T-helper 1 cell treated with Interleukin-12 subunit alpha and Interleukin-12 subunit beta and Interleukin-4 antibody, amounts not matched to agents 30 ng/mL and 1 ng/mL, for 36 hours (primary cell): ENCODE results near the gene LTK. TPM values are rescaled to one million over a fixed set of nuclear protein-coding genes. Genes with fewer than 3 reads are reported as not detected.

Source experiments
- intact Hi-C: fragments of 100-400 bp; cut with micrococcal nuclease; formaldehyde crosslinking; loops from one replicate; pipeline ENCODE4 v1.15.1; 2024
- total RNA-seq: library from RNA; stranded (reverse); gene quantifications from 2 replicates; pipeline ENCODE4 v1.2.3, GENCODE V29; 2022

The LTK gene
- total RNA-seq, 1 donor from 2014 or later, result 0.49 TPM

DNA sequence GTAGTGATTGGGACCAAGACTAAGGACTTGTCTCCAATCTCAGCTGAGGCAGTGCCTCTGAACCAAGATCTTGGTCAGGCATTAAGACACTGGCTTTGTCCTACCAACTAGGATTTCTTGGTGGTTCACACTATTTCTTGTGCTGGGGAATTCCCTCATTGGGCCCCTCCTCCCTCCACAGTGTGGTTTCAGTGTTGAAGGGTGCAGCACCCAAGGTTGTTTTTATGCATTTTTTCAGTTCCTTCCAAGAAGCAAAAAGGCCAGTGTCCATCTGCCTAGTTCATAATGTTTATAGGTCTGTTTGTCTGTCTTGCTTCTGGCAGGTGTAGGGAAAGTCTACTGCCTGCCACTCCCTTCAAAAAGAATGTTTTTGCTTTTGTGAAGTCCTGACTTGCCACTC lies 30.5 kb downstream of the LTK start:
- intact Hi-C loops, result loop anchor here (1.0 to 10.0 kb wide), 3 partner anchors 10 to 792 kb away; partner anchors contain the start of genes GANC, ITPKA and TMEM87A

DNA sequence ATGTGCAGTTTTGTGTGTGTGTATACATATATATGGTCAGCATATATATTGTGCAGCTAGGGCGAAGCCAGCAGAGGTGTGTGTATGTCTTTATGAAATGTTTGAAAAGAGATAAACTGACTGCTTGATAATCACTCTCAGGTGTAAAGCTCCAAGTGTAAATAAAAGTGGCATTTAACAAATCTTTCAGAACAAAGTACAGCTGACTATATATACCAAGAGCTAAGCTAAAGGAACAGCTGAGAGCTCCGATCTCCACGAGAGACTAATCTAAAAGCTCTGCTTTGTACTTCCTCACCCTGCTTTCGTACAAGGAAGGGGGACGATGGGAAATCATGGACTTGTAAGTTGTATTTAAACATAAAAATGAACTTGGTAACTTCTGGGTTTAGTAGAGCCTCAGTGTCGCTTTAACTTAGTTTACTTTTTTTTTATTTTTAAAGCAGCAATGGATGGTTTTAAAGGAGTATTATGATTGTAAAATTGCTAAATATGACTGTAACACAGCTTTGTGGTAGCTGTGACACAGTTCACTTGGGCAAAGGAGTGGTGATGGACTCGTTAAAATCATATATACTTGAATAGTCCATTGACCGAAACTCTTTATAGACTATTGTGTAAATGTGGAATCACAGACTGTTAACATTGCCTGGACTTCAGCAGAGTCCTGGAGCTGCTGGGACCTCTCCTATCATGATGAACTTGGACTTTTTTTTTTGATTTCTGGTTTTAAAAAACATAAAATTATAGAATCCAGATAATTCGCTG lies 31.3 kb downstream of the LTK start:
- intact Hi-C loops, result loop anchor here (2.0 to 10.0 kb wide), 2 partner anchors 15 to 793 kb away; partner anchors contain the start of genes GANC and TMEM87A

DNA sequence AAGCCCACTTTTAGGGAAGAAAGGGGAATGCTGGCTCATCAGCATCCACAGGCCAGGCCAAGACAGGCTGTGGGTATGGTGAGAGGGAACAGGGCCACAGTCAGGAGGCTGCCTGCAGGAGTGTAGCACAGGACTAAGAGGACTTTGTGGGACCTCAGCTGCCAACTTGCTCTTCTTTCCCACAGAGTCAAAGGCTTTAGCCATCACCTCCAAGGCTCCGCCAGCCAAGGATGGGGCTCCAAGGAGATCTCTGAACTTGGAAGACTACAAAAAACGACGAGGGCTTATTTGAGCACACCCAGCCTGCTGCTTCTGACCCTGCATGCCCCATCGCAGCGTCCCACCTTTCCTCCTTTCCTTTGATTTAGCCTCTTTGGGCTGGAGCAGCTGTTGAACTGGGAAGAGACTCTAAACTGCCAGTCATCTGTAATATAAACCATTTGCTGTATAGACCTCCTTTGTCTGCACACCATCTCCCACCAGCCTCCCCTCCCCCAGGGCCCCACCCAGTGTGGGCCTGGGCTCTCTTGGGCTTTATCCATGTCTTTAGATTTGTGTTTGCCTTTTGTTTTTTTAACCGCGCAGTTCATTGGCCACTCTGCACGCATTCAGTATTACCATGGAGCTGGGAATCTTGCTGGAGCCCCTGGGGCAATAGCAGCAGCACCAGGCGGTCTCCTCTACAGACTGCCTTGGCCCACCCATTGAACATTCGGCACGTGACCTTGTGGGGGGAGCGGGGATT lies 33.1 kb downstream of the LTK start:
- intact Hi-C loops, result loop anchor here (10.0 kb wide), 1 partner anchor 794 kb away; the partner anchor contains the start of genes GANC and TMEM87A

DNA sequence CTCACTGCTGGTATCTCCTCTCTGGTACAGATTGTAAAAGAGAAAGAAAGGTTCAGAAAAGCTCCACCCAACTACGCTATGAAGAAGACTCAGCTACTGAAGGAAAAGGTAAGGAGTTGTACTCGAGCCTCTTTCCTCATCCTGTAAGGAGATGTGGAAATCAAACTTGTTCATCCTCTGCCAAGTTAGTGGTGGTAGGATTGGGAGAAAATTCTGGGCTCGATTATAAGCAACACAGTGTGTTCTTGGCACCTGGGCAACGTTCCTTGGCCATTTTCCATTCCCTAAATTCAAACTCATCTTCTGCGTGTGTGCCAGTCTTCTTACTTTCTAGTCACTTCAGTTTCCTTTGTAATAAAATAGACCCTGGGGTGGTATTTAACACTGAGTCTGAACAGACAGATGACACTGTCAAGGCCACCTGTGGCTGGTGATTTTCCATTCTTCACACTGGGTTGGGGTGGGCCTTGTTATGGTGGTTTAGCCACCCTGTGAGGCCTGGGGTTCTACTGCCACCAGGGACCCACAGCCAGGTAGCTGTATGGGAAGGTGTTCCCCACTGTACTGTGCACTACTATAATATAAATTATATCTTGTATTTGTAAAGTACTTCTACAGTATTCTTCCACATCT lies 37.1 kb downstream of the LTK start:
- intact Hi-C loops, result no loop called here

DNA sequence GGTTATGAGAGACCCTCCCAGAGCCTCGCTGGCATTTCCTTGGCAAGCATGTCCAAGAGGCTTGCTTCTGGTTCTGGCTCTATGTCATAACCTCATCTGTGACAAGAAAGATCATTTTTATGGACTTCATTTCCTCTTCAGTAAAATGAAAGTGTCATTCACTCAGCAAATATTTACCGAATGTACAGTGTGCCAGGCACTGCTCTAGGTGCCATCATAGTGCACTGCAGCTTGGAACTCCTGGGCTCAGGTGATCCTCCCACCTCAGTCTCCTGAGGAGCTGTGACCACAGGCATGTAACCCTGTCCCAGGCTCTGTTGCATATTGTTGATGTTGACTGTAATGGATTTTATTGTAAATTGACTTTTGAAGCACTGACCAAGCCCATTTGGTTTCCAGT lies 38.7 kb downstream of the LTK start:
- intact Hi-C loops, result no loop called here

DNA sequence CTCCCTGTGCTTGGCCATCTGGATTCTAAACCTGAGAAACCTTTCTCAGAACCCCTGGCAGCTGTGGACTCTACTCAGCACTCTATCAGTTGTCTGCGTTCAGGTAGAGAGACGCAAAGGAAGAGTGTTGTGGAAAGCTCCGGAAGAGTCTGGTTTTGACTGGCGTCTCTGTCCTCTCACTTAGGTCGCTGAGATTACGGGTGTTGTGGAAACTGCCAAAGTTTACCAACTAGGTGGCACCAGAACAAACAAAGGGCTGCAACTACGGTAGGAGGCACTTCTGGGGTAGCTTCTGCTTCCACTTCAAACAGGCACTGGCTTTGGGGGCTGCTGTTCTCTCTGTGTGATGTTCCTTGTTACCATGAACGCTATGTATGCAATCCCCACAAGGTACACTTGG lies 39.2 kb downstream of the LTK start:
- intact Hi-C loops, result no loop called here

DNA sequence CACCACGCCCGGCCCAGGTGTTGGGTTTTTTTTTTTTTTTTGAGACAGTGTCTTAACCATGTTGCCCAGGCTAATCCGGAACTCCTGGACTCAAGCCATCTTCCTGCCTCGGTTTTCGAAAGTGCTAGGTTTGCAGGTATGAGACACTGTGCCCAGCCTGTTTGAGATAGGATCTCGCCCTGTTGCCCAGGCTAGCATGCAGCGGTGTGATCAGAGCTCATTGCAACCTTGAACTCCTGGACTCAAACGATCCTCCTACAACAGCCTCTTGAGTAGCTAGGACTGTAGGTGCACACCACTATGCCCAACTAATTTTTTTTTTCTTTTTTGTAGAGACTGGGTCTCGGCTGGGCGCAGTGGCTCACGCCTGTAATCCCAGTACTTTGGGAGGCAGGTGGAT lies 40.2 kb downstream of the LTK start:
- intact Hi-C loops, result no loop called here

DNA sequence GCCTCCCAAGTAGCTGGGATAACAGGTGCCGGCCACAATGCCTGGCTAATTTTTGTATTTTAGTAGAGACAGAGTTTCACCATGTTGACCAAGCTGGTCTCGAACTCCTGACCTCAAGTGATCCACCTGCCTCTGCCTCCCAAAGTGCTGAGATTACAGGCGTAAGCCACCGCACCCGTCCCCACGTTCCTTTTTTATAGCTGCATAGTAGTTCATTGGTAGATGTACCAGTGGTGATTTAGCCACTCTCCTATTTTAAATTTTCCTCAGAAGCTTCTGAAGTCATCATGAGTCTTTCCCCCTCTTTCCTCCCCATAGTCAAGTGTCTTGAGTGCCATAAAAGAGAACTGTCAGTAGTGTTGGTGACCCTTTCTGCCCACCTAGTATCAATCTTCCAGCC lies 44.0 kb downstream of the LTK start:
- intact Hi-C loops, result loop anchor here (5.0 kb wide), 1 partner anchor 228 kb away; no protein-coding TSS in a partner anchor

DNA sequence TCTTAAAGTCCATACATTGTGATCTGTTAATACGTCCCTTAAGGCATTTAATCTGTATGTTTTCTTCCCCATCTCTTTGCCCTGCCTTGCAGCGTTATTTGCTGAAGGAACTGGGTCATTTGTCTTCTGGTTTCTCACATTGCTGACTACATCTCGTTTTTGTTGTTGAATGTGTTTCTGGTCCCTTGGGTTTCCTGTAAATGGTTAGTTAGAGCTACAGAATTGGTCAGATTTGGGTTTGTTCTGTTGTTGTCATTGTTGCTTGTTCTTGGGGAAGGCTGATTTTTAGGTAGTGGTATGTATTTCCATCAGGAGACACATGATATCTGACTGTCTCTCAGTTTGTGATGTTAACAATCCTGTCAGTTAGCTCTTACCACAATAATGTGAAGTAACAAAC lies 46.9 kb downstream of the LTK start:
- intact Hi-C loops, result loop anchor here (1.0 to 5.0 kb wide), 9 partner anchors 16 to 438 kb away; partner anchors contain the start of genes ITPKA, MAPKBP1 and RPAP1

DNA sequence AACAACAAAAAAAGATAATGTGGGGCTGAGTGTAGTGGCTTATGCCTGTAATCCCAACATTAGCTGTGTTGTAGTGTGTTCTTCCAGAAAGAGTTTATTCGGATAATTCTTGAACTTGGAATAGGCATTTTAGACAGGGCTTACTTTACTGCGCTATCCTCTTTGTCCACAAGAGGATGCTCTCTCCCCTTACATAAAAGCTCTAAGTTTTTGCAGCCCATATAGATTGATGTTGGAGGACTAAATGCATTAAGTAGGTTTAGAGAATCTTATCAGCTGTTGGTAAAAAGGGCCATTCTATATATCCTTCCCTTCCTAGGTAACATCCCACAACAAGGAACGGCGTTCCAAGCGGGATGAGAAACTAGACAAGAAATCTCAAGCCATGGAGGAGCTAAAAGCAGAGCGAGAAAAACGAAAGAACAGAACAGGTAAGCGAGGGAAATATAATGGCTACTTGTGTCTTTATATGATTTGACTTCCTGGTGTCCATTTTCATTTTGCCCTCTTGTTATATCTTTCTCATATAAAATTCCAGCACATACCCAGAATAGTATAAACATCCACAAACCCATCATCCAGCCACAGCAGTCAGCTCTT lies 47.7 kb downstream of the LTK start:
- intact Hi-C loops, result loop anchor here (1.0 to 5.0 kb wide), 12 partner anchors 17 to 439 kb away; partner anchors contain the start of genes ITPKA, MAPKBP1, RPAP1 and TYRO3

DNA sequence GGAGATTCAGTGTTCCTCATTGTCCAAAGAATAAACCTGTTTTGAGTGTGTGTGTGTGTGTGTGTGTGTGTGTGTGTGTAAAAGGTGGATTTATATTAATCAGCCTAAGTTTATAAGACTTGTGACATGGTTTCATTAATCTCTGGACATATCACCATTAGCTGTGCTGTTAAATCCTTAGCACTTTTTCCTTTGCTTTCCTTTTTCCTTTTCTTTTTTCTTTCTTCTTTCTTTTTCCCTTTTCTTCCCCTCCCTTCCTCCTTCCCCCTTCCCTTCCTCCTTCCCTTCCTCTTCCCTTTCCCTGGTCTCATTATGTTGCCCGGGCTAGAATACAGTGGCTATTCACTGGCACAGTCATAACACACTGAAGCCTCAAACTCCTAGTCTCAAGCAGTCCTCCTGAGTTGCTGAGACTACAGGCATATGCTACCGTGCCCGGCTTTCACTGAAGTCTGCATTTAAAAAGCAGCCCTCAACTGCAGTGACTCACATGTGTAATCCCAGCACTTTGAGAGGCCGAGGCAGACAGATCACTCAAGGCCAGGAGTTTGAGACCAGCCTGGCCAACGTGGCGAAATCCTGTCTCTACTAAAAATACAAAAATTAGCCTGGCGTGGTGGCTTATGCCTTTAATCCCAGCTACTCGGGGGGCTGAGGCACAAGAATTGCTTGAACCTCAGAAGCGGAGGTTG lies 48.6 kb downstream of the LTK start:
- intact Hi-C loops, result loop anchor here (1.0 to 5.0 kb wide), 4 partner anchors 36 to 232 kb away; partner anchors contain the start of gene TYRO3

DNA sequence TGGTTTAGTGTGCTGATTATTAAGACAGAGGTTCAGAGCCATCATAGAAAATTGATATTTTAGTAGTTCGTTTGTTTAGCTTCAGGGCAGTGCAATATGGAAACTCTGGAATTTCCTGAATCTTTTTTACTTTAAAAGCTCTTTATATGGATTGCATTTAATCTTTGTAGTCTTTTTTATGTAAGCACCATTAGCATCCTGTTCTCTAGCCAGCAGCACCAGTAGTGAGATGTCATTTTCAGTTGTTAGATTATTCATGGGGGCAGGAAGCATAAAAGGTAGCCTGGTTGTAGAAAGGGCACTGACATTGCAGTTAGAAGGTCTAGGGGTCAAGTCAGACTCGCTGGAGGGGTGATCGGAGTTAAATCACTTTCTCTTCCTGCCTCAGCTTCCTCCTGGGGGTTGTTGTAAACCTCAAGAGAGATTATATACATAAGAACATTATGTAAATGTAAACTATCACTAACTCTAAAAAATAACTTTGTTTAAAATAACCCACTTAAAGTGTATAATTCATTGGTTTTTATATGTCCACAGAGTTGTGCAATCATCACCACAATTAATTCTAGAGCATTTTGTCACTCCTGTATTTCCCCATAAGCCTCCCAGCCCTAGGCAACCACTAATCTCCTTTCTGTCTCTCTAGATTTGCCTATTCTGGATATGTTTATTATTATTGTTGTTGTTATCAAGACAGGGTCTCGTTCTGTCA lies 51.4 kb downstream of the LTK start:
- intact Hi-C loops, result no loop called here

Other genes starting within 250 kb of the LTK start
- 14.5 and 17.7 TPM in 2 replicates for gene OIP5, start 181.2 kb downstream of the LTK start, total RNA-seq
- gene NUSAP1, start 180.9 kb downstream of the LTK start, total RNA-seq, result 170 and 176 TPM in 2 replicates
- 17.1 and 19.6 TPM in 2 replicates for gene NDUFAF1, start 111.3 kb downstream of the LTK start, total RNA-seq
- gene RTF1, start 96.7 kb downstream of the LTK start, total RNA-seq, result 39.8 and 43.9 TPM in 2 replicates
- gene ITPKA, start 20.0 kb downstream of the LTK start, total RNA-seq, result 1.1 and 2.1 TPM in 2 replicates
- 41.3 and 45.3 TPM in 2 replicates for gene RPAP1, start 30.4 kb upstream of the LTK start, total RNA-seq
- 0.71 and 1.5 TPM in 2 replicates for gene TYRO3, start 45.4 kb upstream of the LTK start, total RNA-seq
- 39.3 and 41.4 TPM in 2 replicates for gene MGA, start 146.6 kb upstream of the LTK start, total RNA-seq